HCT116 (cell line): ENCODE measurements around the gene GNG12. TPM values are rescaled to one million over a fixed set of nuclear protein-coding genes. Genes with fewer than 3 reads are reported as not detected.

Experiments
- ATAC-seq: fragments of 200-7000 bp; cut with Tn5 transposase; 2 replicates; pipeline ENCODE4 v1.9.1; 2020; ENCODE audit warnings: mild to moderate bottlenecking, moderate library complexity
- BruUV-seq: library from RNA; stranded (reverse); fragments of 400-500 nt; replicated peaks from 2 replicates; lab custom pipeline; 2021; lab: Mats Ljungman, UMichigan
- CTCF ChIA-PET: fragments of 300-600 bp; sonication (Branson Sonifier 250); formaldehyde crosslinking; loops from one replicate; lab custom pipeline; 2021; ENCODE audit warnings: antibody characterized with exemption; lab: Charles Lee
- POLR2A ChIA-PET: fragments of 300-600, 350-600 bp; sonication (Branson Sonifier 250); formaldehyde crosslinking; loops from one replicate; lab custom pipeline; 2021; ENCODE audit warnings: antibody characterized with exemption; lab: Charles Lee
- RAD21 ChIA-PET, 2 experiments: fragments of 300-600 bp; sonication (Branson Sonifier 250); formaldehyde crosslinking; loops; one replicate each; lab custom pipeline; 2023; ENCODE audit warnings: low total read pairs in 2 of 2; ENCODE audit not compliant: uncharacterized antibody in 2 of 2, unreplicated experiment in 2 of 2, low non-redundant PET in 1 of 2; lab: Charles Lee
- DNase-seq: peaks from one replicate; pipeline ENCODE4 v3.0.0-alpha.2; 2010; ENCODE audit warnings: low read depth, low spot score
- H2AFZ ChIP-seq: fragments of 200-600 bp; shearing (Covaris generic), sonication (generic); 2 replicates; pipeline ENCODE4 v1.6.1; 2017; ENCODE audit warnings: low read depth, mixed run types, mixed read lengths, antibody characterized with exemption, low read length; ENCODE audit not compliant: poor library complexity, severe bottlenecking
- H3K27ac ChIP-seq: 2 replicates; pipeline ENCODE4 v1.5.1; 2012; ENCODE audit warnings: low read depth, low read length
- H3K27me3 ChIP-seq: fragments of 200-600 bp; sonication (generic); 2 replicates; pipeline ENCODE4 v1.6.1; 2016; ENCODE audit warnings: mixed run types, low read length, mixed read lengths; ENCODE audit not compliant: insufficient read depth
- H3K36me3 ChIP-seq, 2 experiments: fragments of 200-500 bp in 1 of 2; fragments of 200-600 bp in 1 of 2; sonication (Bioruptor generic) in 1 of 2; sonication (generic) in 1 of 2; 2 replicates each; pipeline versions ENCODE4 v1.5.1 to v1.6.1; 2014 to 2016; ENCODE audit warnings: low read length in 2 of 2, inconsistent platforms in 1 of 2, mixed read lengths in 1 of 2, mixed run types in 1 of 2; ENCODE audit not compliant: insufficient read depth in 2 of 2, control insufficient read depth in 1 of 2
- H3K4me1 ChIP-seq, 2 experiments: fragments of 200-600 bp in 1 of 2; sonication (generic) in 1 of 2; 2 replicates each; pipeline versions ENCODE4 v1.5.1 to v1.6.1; 2012 to 2017; ENCODE audit warnings: low read length in 2 of 2, inconsistent platforms in 1 of 2, mild to moderate bottlenecking in 1 of 2, mixed read lengths in 1 of 2, mixed run types in 1 of 2, moderate library complexity in 1 of 2; ENCODE audit not compliant: insufficient read depth in 2 of 2, control insufficient read depth in 1 of 2
- H3K4me2 ChIP-seq: fragments of 200-600 bp; sonication (generic); 2 replicates; pipeline ENCODE4 v1.6.1; 2017; ENCODE audit warnings: mixed run types, low read length, mixed read lengths
- H3K4me3 ChIP-seq, 2 experiments: fragments of 200-600 bp in 1 of 2; sonication (generic) in 1 of 2; replicated peaks in 1 of 2; 2 replicates each; pipeline ENCODE4 v1.5.1; 2011 to 2016; ENCODE audit warnings: low read length in 2 of 2, control low read depth in 1 of 2, low read depth in 1 of 2, mild to moderate bottlenecking in 1 of 2, mixed read lengths in 1 of 2, mixed run types in 1 of 2
- H3K79me2 ChIP-seq: fragments of 200-600 bp; sonication (generic); 2 replicates; pipeline ENCODE4 v1.6.1; 2017; ENCODE audit warnings: mild to moderate bottlenecking, mixed run types, low read length, moderate library complexity, mixed read lengths; ENCODE audit not compliant: insufficient read depth
- H3K9ac ChIP-seq: fragments of 200-600 bp; sonication (generic); 2 replicates; pipeline ENCODE4 v1.6.1; 2016; ENCODE audit warnings: low read length, mixed read lengths
- H3K9me2 ChIP-seq: fragments of 200-600 bp; sonication (generic), shearing (Covaris generic); 2 replicates; pipeline ENCODE4 v1.6.1; 2017; ENCODE audit warnings: mixed run types, mild to moderate bottlenecking, moderate library complexity; ENCODE audit not compliant: insufficient read depth
- H3K9me3 ChIP-seq, 2 experiments: fragments of 200-500 bp in 1 of 2; fragments of 200-600 bp in 1 of 2; sonication (Bioruptor generic) in 1 of 2; sonication (generic) in 1 of 2; 2 replicates each; pipeline ENCODE4 v1.6.1; 2014 to 2017; ENCODE audit warnings: low read length in 2 of 2, mixed read lengths in 2 of 2, inconsistent platforms in 1 of 2, low read depth in 1 of 2, mild to moderate bottlenecking in 1 of 2, mixed run types in 1 of 2, moderate library complexity in 1 of 2; ENCODE audit not compliant: control insufficient read depth in 1 of 2, insufficient read depth in 1 of 2
- H4K20me1 ChIP-seq: fragments of 200-600 bp; sonication (generic), shearing (Covaris generic); 2 replicates; pipeline ENCODE4 v1.6.1; 2017; ENCODE audit warnings: mixed run types, mild to moderate bottlenecking, moderate library complexity; ENCODE audit not compliant: insufficient read depth
- CBX3 ChIP-seq: IDR thresholded peaks from 2 replicates; pipeline ENCODE4 v1.6.1; 2012; ENCODE audit warnings: low read depth
- ELF1 ChIP-seq: IDR thresholded peaks from 2 replicates; pipeline ENCODE4 v1.6.1; 2012; ENCODE audit warnings: low read depth, borderline replicate concordance
- EZH2 ChIP-seq: fragments of 200-600 bp; sonication (generic); IDR thresholded peaks from 2 replicates; pipeline ENCODE4 v1.6.1; 2017; ENCODE audit warnings: antibody characterized with exemption, mixed run types
- POLR2AphosphoS5 ChIP-seq: IDR thresholded peaks from 2 replicates; pipeline ENCODE4 v1.6.1; 2011; ENCODE audit warnings: mild to moderate bottlenecking, low read depth, low read length, moderate library complexity
- RAD21 ChIP-seq: IDR thresholded peaks from 2 replicates; pipeline ENCODE4 v1.6.1; 2012; ENCODE audit warnings: low read depth, mild to moderate bottlenecking
- ZFX ChIP-seq: fragments of 450-650 bp; IDR thresholded peaks from 2 replicates; pipeline ENCODE4 v1.6.1; 2017
- intact Hi-C: fragments of 100-400 bp; cut with micrococcal nuclease; formaldehyde crosslinking; loops from 2 replicates; pipeline ENCODE4 v1.10.0; 2022
- total RNA-seq: library from RNA; stranded (reverse); gene quantifications from one replicate; pipeline ENCODE4 v1.2.1, GENCODE V29; 2021; ENCODE audit not compliant: unreplicated experiment
- TF ChIP-seq, protein P1 (sequence below): IDR thresholded peaks from 2 replicates; pipeline ENCODE4 v1.6.1; 2011; ENCODE audit warnings: mild to moderate bottlenecking, low read length, moderate library complexity; ENCODE audit not compliant: insufficient replicate concordance; ENCODE audit errors: extremely low read depth
- TF ChIP-seq, protein P2 (sequence below): IDR thresholded peaks from 2 replicates; pipeline ENCODE4 v1.6.1; 2012

Gene GNG12
- total RNA-seq, 1 experiment from 2014 or later, result 49.6 TPM

DNA sequence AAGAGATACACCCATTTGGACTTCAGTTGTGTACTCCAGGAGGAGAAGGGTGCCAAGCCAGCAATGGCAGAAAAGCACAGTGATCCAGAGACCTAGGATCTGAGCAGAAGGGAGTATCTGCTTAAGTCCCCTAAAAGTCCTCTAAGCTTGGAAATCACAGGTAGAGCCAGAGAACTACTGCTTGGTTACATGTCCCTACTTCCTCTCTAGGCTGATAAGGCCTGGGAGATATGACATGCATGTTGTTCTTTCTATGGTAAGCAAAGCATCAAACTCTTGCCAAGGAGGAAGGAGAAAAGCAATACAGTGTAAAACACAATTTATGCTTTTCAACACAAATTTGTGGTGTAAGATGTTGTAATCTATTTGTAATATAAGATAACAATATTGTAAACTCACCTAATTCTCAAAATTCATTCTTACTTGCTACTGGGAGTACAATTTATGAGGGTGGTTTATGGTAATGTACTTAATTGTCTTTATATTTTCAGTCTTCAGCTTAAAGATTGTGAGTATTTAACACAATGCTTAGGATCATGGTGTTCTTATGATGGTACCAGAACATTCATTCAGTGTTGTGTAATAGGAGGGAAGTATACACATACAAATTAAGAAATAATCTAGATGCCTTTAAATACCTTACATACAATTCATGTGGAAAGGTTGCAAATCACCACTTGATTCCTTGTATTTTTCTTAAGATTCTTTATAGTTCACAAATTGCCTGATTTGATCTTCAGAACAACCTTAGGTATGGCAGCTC, 49.1 kb upstream of the GNG12 start:
- Histone ChIP-seq H3K36me3 (no peaks in the 10 kb centered on the region), H3K27ac (no peak overlapping the region), H3K9ac (no peak overlapping the region), H3K4me2 (no peak overlapping the region), H3K9me2 (no peaks in the 10 kb centered on the region), H3K4me1 (peaks cover 0 to 11% of the 10 kb centered on the region in 2 experiments; a peak in 2 of 4 replicates), H4K20me1 (no peaks in the 10 kb centered on the region), H3K79me2 (no peaks in the 10 kb centered on the region), H2AFZ (no peak overlapping the region), H3K4me3 (no peak overlapping the region), H3K9me3 (no peaks in the 10 kb centered on the region), H3K27me3 (no peaks in the 10 kb centered on the region)
- ChIA-PET POLR2A (no interaction called here), RAD21 (no interaction called here), CTCF (interaction anchor here (1.0 kb wide), 1 partner anchor 32 kb away, joined by 3 read pairs; no protein-coding TSS in a partner anchor)
- DNase-seq (no peak), ATAC-seq (no peak)
- intact Hi-C loops, result no loop called here
- TF ChIP-seq, protein P1, sequence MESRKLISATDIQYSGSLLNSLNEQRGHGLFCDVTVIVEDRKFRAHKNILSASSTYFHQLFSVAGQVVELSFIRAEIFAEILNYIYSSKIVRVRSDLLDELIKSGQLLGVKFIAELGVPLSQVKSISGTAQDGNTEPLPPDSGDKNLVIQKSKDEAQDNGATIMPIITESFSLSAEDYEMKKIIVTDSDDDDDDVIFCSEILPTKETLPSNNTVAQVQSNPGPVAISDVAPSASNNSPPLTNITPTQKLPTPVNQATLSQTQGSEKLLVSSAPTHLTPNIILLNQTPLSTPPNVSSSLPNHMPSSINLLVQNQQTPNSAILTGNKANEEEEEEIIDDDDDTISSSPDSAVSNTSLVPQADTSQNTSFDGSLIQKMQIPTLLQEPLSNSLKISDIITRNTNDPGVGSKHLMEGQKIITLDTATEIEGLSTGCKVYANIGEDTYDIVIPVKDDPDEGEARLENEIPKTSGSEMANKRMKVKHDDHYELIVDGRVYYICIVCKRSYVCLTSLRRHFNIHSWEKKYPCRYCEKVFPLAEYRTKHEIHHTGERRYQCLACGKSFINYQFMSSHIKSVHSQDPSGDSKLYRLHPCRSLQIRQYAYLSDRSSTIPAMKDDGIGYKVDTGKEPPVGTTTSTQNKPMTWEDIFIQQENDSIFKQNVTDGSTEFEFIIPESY, result no peak
- TF ChIP-seq ZFX (no peak), EZH2 (no peak), POLR2AphosphoS5 (no peak), ELF1 (no peak), CBX3 (no peak), RAD21 (no peak)
- TF ChIP-seq, protein P2, sequence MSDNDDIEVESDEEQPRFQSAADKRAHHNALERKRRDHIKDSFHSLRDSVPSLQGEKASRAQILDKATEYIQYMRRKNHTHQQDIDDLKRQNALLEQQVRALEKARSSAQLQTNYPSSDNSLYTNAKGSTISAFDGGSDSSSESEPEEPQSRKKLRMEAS, result no peak
- no TSS peak for BruUV-seq
